Ecto neural progenitor cell (in vitro differentiated cells): Measurements from ENCODE around the gene ARHGEF28.

ENCODE experiments used
- DNase-seq: peaks from one replicate; pipeline ENCODE4 v3.0.0-alpha.2; 2018; ENCODE audit warnings: low spot score

ARHGEF28 gene

DNA sequence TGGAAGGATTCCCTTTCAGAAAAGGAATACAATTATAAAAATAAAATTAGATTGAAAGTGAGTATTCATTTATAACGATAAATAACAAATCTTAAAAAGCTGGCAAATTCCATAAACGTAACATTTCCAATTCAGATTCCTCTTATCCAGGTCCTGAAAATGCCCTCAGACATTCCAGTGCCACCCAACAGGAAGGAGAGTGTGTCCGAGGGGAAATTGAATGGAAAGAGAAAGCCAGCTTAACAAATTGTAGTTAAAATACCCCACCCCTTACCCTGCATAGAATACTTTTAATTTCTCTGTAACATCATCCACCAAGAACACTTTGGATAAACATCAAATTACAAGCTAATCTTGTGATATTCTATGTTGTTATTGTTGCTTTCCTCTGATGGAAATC, 72.0 kb downstream of the ARHGEF28 start:
- DNase-seq = no peak

DNA sequence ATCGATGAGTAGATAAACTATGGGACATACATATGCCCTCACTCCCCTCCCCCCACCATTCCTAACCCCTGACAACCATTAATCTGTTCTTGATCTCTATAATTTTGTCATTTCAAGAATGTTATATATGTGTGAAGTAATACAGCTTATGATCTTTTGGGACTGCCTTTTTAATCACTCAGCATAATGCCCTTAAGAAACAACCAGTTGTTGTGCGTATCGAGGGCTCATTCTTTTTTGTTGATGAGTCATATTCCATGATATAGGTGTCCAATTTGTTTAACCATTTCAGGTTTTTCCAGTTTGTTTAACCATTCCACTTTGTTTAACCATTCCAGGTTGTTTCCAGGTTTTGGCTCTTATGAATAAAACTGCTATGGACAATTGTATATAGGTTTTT, 75.6 kb downstream of the ARHGEF28 start:
- no peak for DNase-seq

DNA sequence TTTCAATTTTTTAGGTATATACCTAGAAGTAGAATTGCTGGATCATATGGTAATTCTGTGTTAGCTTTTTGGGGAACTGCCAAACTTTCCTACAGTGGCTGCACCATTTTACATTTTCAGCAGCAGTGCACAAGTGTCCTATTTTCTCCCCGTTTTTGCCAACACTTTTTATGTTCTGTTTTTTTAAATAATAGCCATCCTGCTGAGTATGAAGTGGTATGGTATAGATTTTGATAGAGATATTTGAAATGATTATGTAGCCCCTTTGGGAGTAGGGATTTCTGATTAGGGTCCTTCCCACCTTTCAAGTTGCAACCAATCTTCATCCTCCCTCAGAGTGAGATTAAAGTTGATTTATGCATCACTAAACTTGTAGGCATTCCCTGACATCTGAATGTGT, 76.5 kb downstream of the ARHGEF28 start:
- no peak for DNase-seq

DNA sequence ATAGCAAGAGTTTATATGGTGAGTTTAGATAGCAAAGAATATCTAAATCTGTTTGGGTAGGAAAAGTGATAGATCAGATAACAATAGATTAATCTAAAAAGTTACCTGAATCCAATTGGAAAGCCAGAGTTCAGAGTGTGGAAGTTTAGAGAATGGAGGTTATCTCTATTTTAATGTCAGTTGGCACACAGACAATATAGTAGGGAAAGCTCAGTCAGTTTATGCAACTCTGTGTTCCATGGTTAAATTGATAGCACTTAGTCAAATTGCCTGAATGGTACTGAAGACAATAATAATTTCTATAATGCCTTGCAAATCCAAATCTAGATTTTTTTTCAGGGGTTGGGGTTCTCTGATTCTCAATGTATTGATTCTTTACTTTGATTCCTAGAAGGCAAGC, 77.0 kb downstream of the ARHGEF28 start:
- DNase-seq = no peak

DNA sequence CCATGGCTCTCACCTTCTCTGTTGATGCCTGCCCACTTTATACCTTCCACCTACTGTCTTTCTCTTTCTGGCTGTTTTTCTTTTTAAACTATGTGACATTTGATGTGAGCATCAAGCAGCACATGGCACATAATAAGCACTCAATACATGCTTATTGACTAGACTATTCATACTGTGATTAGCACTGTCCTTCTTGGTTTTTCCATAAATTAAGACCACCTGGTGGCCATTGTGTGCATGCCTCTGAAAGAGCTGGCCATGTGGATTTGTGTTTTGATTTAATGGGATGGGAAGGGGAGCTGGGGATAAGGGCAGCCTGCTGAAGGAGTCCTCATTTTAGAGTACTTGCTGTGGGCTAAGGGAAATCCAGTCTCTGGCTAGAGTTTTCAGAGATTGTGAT, 79.4 kb downstream of the ARHGEF28 start:
- no peak for DNase-seq

DNA sequence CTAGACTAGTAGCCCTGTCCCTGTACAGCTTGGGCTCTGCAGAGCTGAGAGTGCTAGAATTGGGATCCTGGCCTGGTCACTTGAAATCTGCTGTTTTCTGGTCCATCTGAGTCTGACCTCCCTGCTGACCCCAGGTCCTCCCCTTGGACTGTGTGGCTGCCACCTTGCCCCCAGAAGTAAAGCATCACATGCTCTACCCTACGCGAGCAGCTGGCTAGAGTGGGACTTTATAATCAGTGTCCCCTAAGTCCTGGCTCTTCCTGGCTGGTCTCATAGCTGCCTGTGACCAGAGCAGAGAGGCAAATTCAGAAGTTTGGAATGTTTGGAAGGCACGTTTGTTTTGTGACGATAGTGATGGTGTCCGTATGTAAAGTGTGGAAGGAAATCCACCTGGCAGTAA, 81.0 kb downstream of the ARHGEF28 start:
- no peak for DNase-seq

DNA sequence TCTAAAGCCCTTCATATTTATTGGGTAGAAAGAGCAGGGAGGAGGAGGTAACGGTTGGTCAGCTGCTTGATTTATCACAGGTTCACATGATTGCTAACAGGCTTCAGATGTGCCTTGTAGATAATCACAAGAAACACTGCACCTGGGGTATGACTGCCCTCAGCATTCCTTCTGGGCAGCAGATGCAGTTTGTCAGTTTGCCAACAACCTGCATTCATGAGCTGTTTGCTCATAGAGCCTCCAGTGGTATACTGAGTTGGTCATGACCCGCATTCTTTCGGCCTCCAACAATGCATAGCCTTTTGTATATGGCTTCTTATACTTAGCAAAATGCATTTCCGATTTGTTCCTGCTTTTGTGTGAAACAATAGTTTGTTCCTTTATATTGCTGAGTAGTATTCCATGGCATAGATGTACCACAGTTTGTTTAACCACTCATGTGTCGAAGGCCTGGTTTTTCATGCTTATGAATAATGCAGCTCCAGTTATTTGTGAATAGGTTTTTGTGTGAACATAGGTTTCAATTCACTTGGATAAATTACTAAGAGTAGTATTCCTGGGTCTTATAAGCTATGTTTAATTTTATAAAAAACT, 83.6 kb downstream of the ARHGEF28 start:
- DNase-seq = no peak

DNA sequence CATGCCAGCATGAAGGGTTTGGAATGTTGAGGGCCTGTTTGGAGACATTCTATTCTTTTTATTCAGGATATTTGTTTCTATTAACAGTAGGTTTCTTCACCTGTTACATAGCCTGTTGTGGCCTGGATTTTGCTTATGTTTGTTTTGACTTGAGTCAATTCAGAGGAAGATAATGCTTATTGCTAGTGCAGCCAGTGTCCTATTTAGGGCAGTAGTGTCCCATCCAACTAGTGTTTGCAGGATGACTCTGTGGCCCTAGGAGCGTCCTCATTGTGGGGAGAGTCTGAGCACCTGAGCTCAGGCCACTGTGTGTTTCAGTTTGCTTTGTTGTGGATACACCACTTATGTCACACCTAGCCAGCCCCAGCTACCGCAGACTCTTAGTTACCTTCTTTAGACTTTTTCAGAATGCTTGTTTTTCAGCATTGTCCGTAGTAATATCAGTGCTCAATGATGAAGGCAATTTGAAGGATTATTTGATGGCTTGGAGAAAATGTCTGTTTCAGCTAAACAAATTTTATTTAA, 90.3 kb downstream of the ARHGEF28 start:
- no peak for DNase-seq

DNA sequence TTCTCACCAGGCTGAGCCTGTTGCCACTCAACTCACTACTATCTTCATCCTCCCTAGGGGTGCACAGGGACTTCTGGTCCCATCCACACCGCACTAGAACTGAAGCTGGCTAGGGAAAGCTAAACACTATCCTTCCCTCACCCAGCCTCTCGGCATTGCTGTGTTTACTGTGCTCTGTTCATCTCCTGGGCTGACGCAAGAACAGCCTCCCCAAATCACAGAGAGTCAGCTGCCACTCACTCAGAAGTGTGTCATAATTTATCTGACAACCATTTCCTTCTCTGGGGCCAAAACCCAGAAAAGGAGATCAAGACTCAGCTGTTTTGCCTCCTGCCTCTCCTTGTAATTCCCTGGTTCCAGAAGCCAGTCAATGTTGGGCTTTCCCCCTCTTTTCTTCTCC, 92.8 kb downstream of the ARHGEF28 start:
- DNase-seq = no peak

DNA sequence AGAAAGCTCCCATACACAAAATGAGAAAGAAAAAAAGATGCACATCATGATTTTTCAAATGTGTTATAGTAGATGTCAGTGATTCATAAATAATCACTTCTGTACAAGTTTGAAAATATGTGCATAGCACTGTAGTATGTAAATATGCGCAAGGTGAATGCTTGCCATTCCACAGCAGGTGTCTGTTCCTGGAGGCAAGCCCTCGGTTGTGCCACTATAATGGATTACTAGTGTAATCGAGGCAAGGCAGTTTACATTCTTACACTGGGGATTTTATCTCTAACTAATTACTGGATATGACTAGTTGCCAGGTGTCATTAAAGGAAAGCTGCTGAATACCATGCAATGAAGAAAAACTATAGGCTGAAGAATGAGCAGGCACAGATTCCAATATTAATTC, 93.6 kb downstream of the ARHGEF28 start:
- DNase-seq = no peak

DNA sequence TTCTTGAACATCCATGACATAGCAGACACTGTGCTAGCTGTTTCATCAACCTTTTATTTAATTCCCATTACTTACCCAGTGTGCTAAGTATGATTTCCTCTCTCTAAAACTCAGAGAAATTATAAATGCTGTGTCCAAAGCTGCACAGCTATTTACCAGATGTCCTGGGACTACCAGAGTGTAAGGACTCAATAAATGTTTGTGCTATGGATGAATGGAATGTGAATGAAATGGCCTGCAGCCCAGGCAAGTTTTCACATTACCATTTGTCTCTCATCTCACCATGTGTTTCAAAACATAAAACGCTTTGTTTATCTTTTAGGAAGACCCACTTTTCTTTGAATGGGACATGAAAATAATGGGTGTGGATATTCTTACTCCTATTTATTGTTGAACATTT, 96.2 kb downstream of the ARHGEF28 start:
- DNase-seq = no peak

DNA sequence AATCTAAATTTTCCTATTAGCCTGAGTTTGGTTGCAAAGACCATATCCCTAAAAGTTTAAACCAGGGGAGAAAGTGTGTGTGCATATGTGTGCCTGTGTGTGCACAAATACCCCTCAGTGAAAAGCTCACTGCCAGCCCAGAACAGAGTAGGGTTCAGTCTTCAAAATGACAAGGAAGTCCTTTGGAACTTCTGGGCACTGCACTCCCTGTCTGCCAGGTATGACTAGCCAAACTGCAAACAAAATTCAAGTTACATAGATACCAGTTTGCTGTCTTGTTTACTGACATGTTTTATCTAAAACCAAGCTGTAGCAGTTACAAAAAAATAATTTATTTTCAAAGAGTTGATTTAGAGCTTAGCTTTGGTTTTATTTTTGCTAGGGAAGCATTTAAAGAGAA, 100.1 kb downstream of the ARHGEF28 start:
- DNase-seq = no peak

DNA sequence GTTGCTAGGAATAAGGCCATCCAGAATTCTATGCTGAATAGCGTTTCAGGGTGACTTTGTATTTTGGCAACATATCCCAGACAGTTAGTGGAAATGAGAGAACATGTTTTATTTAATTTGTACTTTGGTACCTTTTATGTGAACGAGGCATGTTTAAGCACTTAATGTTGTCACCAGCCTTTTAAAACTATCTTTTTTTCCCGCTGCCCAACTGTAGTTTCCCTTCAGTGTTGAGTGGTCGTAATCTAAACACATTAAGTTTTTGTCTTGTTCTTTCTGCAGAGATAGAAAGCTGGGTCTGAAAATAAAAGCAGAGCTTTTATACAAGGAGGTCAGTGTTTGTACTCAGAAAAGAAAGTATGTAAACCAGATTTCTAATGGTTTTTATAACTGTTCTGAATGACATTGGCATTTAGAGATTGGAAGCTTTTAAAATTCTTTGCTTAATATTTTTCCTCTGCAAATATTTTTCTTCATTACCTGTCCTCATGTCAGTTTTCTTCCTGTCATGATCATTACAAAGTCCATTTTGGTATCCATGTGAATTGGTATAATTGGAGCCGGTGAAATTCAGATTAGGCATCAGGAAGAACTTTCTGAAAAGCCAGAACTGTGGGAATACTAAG, 100.7 kb downstream of the ARHGEF28 start:
- DNase-seq = no peak

DNA sequence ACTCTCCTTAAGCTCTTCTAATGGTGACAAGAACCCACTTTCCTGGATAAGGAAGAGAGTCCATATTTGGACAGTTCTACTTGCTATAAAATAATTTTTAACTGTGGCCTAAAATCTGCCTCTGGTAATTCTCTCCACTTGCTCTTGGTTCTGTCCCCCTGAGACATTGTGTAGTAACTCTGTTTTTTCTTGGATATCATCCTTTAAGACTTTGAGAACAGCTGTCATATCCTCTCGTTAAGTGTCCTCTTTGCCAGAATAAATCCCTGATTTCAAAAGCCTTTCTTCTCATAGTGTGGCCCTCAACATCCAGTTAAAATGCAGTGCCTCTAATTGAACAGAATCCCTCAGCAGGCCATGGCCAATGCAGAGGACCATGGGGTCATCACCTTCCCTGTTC, 101.5 kb downstream of the ARHGEF28 start:
- DNase-seq = no peak

DNA sequence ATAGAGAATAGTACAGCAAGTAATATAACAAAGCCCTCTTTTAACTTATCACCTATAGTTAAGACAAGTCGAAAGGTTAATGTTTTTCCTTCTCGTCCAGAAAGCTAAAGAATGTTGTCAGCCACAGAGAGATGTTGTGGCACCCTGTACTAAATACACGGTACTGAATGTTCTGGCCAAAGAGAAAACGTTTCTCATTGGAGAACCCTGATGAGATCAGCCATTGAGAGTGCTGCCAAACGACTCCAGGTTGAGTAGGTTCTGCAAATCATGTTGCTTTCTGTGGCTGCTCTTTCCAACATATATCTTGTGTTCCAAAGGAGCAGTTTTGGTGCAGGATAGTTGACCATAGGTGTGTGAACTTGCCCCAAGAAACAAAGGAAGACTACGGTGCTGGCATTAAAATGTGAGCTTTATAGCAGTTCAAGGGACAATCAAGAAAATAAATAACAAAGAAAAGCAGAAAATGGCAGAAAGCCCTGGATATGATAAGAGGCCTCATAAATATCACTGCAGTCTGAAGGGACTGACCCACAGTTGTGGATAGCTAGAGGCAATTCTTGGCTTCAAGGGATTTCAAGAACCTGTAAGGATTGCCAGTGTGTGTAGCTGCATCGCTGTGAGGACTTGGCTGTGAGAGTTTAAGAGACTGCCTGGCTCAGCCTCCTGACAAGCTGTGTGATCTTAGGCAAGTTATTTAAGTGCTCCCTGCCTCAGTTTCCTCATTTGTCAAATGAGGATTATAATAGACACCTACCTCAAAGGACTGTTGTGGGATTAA, 102.7 kb downstream of the ARHGEF28 start:
- DNase-seq = no peak

DNA sequence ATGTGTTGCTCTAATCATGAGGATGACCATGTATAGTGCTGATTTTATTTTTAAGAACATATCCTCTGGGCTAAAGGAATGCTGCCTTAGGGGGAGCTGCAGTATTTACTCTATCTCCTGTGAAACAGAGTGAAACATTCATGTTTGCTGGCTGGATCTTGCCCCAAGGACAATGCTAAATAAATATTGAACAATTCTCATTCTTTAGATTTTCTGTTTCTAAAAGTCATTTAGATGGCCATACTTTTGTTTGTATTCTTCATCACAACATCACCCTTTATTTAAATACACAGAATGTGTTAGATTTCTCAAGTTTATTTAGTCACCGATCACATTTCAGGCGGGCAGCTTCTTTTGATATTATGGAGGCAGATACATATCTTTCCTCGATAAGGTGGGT, 103.3 kb downstream of the ARHGEF28 start:
- no peak for DNase-seq

DNA sequence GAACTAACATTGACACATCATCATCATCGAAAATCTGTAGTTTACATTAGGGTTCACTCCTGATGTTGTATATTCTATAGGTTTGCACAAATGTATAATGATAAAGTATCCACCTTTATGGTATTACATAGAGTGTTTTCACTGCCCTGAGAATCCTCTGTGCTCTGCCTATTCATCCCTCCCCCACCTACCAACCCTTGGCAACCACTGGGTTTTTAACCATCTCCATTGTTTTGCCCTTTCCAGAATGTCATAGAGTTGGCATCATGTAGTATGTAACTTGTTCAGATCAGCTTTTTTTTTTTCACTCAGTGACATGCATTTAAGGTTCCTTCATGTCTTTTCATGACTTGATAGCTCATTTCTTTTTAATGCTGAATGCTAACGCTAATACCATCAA, 106.0 kb downstream of the ARHGEF28 start:
- no peak for DNase-seq

DNA sequence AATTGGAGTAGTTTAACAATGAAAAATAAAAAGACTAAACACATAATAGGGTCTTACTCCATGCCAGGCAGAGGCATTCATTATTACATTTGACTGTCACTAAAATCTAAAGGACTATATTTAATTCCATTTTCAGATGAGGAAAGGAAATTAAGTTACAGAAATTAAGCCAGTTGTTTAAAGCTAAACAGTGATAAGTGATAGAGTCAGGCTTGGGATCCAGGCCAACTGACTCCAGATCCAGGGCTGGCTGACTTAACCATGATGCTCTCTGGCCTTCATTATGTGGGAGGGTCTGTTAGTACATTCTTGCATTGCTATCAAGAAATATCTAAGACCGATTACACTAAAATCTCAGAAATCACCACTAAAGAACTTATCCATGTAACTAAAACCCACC, 107.2 kb downstream of the ARHGEF28 start:
- DNase-seq = no peak

DNA sequence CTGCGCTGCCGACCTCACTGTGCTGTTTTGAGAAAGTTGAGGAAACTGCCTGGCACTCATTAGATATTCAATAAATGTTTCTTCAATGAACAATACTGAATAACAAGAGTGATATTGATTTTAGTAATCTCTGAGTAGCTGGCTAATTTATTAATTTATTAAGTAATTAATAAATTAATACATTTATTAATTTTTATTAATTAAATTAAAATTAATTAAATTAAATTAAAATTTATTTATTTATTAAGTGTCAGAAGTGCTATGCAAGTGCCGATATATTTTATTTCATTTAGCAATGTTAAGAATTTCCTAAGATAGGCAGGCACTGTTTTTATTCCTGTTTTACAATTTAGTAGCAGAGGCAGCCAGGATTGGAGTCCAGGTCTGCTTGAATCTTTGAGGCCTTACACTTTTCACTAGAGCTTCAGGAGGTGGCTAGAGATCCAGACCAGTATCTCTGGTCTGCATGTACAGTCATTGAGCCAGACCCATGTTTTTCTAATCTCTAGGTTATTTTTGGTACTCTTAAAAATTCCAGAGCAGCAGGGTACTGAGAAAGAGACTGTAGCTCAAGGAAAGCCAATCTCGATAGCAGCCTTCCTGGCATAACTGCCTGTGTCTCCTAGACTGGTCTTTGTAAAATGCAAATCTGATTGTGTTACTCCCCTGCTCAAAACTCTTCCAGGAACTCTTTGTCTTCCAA, 109.2 kb downstream of the ARHGEF28 start:
- DNase-seq = no peak

DNA sequence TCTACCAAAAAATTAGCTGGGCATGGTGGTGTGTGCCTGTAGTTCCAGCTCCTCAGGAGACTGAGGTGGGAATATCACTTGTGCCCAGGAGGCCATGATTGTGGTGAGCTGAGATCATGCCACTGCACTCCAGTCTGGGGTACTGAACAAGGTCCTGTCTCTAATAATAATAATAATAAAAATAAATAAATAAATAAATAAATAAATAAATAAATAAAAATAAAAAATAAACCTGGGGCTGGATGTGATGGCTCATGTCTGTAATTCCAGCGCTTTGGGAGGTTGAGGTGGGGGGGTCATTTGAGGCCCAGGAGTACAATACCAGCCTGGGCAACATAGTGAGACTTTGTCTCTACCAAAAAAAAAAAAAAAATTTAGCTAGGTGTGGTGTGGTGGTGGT, 113.7 kb downstream of the ARHGEF28 start:
- no peak for DNase-seq

DNA sequence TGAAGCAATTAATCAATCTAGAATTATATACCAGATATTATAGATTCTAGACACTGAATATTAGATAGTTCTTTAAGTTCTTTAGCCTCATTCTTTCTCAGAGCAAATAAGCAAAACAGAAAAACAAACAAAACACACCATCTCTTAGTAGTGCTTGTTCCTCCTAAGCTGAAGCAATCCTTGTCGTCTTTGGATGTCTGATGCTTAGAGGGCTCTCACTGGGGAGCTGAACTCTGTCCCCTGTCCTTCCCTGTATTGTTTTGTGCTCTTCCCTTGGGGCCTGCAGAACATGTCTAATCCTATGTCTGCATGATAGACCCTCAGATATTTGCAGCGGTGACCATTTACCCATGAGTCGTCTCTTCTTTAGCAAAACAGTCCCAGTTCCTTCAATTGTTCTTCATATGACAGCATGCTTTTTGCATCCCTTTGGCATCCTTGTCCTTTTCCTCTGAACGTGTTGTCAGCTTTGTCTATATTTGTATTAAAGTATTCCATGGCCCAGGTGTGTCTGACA, 114.3 kb downstream of the ARHGEF28 start:
- no peak for DNase-seq

DNA sequence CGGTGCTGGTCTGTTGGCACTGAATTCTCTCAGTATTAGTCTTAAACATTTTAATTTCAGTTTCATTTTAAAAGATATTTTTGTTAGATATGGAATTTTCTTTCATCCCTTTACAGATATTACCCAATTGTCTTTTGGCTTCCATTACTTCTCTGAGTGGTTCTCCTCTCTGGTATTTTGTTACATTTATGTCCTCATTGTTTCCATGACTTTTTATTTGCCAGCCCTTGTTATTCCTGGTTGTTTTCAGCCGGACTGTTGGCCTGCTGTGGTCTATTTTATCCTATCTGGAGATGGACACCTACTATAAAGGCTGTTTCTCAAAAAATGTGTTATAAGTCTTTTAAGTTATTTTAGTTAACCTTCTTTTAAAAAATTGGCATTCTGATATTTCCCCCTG, 117.2 kb downstream of the ARHGEF28 start:
- DNase-seq = no peak

DNA sequence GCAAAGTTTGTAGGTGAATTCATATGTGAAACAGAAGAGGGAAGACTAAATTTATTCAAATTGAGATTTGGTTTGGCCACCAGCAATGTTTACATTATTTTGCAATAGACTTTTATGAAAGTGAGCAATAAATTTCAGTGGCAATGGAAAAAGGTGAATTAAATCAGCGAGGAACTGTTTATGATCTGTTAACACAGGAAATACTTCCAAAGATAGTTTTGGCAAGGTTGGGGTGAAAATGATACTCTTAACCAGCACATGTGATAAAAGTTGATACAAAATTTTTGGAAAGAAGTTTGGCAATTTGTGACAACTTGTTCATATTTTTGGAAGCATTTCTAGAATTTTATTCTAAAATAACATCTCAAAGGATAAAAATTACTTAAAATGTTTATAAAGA, 119.8 kb downstream of the ARHGEF28 start:
- DNase-seq = no peak
